ENCODE data around the gene FREM2.

FREM2 gene

DNA sequence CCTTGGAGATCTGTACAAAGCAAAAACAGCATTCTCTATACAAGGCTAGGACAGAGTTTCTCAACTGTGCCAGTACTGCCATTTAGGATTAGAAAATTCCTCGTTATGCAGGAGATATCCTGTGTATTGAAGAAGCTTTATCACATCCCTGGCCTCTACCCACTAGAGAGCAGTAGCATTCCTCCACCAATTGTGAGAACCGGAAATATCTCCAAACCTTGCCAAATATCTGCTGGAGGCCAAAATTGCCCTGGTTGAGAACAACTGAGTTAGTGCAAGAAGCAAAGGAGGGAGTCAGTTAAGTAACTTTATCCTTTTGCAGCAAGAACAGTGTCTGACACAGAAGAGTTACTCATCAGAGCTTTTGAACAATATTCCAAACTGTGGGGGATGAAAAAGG is 16.2 kb upstream of the FREM2 start:
- FAIRE-seq (no peak), DNase-seq (ENCODE audit: insufficient read length, low spot score) (no peak)

DNA sequence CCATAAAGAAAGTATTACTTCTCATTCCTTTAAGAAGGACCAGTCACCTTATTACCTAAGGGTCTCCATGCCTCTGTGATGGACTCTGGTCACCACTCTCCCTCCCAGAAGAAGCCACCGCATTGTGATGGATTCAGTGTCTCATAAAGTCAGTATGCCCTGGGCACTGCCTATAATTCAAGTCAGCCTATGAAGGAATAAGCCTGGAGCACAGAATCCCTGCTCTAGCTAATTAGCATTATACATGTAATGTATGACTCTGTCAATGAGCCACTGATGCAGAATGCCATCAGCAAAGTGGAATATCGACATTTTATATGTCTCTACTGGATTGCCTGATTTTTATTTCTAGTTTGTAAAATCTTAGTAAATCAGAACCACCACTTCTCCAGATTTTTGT is 14.9 kb upstream of the FREM2 start:
- no peak for DNase-seq (ENCODE audit: insufficient read length, low spot score)
- no peak for FAIRE-seq
- TF ChIP-seq, protein P1, sequence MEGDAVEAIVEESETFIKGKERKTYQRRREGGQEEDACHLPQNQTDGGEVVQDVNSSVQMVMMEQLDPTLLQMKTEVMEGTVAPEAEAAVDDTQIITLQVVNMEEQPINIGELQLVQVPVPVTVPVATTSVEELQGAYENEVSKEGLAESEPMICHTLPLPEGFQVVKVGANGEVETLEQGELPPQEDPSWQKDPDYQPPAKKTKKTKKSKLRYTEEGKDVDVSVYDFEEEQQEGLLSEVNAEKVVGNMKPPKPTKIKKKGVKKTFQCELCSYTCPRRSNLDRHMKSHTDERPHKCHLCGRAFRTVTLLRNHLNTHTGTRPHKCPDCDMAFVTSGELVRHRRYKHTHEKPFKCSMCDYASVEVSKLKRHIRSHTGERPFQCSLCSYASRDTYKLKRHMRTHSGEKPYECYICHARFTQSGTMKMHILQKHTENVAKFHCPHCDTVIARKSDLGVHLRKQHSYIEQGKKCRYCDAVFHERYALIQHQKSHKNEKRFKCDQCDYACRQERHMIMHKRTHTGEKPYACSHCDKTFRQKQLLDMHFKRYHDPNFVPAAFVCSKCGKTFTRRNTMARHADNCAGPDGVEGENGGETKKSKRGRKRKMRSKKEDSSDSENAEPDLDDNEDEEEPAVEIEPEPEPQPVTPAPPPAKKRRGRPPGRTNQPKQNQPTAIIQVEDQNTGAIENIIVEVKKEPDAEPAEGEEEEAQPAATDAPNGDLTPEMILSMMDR (IDR thresholded peaks at IDR 0.05; ENCODE audit: insufficient read depth, missing control alignments), result no peak

More for the DNA sequence above, 16.2 kb upstream of the FREM2 start:
- TF ChIP-seq, protein P1 (IDR thresholded peaks at IDR 0.05; ENCODE audit: insufficient read depth, missing control alignments), result no peak

DNA sequence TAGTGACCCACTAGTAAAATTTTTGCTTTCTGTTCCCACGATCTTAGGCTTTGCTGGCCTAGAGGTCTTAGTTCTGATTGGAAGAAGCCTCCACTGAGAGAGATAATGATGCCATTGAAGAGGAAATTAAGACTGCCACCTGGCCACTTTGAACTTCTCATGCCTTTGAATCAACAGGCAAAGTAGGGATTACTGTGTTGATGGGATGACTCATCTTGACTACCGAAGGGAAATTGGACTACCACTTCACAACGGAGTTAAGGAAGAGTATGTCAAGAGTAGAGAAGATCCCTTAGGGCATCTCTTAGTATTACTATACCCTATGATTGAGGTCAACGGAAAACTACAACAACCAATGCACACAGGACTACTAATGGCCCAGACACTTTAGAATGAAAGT is 12.7 kb upstream of the FREM2 start:
- TF ChIP-seq, protein P1 (IDR thresholded peaks at IDR 0.05; ENCODE audit: insufficient read depth, missing control alignments), result no peak
- DNase-seq (ENCODE audit: insufficient read length, low spot score), result no peak
- FAIRE-seq, result no peak

DNA sequence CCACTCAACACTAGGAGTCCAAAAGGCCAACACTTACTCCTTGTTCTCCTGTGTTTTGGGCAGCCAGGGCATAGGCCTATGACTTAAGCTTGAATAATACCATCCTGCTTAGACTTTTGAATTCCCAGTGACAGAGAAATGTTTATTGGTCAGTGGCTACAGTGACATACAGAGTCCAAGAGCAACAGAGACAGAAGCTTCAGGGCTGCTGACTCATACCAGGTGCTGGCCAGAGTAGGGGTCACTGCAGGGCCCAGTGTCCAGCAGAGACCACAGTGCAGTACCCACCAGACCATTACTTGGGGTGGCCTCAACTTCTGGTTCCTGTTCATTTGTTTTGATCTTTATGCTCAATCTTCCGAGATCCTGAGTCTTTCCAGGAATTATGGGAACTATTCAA is 6.0 kb upstream of the FREM2 start:
- FAIRE-seq, result no peak
- no peak for DNase-seq (ENCODE audit: insufficient read length, low spot score)
- TF ChIP-seq, protein P1 (IDR thresholded peaks at IDR 0.05; ENCODE audit: insufficient read depth, missing control alignments), result no peak

DNA sequence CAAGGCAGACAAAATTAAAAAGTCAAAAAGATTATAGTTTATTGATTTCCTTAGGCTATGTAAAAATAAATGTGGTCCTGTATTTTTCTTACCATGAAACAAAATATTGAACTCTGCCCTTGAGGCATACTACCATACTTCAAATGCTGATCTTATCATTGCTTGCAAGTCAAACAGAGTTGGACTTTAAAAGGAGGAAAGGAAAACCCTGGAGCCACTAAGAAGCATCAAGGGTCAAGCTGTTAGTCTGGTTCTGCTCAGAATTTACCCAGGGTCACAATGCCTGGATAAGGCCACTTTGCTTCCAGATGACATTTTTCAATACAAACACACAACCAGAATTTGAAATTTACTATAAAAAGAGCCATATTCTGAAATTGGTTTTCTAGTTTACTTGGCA is 2.2 kb upstream of the FREM2 start:
- TF ChIP-seq, protein P1 (IDR thresholded peaks at IDR 0.05; ENCODE audit: insufficient read depth, missing control alignments), result no peak
- FAIRE-seq (no peak), DNase-seq (ENCODE audit: insufficient read length, low spot score) (no peak)

DNA sequence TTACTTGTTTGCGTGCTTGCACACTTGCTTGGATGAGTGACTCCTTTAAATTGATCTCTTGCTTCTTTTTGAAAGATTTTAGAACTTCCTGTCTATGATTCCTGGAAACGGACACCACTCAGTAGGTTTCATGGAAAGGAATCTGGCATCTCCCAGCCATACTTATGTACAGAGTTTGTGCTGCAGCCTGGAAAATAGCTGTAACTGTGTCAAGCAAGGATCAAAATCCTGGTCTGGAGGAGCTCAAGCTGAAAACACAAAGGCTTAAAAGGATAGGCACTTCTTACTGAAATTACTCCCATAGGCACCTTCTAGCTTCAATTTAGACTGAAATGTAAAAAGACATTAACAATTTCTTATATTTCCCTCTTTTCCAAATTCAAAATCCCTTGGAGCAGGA is 1.4 kb upstream of the FREM2 start:
- TF ChIP-seq, protein P1 (IDR thresholded peaks at IDR 0.05; ENCODE audit: insufficient read depth, missing control alignments), result no peak
- DNase-seq (ENCODE audit: insufficient read length, low spot score), result no peak
- FAIRE-seq, result no peak

DNA sequence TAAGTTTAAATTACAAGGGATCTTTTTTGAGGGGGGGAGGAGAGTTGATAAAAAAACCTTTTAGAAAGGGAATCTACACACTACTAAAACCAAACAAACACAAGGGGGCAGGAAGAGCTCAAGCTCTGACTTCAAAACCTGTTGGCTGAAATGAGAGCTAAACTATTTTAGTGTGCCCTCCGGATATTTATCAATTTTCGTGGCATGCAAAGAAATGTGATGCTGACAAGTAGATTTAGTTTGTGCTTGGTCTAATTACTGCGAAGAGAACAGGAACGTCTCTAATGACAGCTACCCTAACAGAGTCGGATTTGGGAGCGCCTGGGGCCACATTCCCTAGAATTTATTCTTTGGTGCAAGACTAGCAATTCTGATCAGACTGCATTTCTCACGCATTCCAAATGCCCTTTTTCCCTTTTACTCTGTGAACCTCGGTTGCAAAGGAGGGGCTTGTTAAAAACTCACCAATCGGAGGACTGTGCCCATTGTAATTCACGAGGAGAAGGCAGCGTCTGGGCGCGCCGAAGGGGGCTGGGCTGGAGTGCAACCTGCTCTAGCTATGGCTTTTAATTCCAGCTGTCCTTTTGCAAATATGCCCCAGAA is 802 bp upstream of the FREM2 start:
- FAIRE-seq (peak; percentile 64), DNase-seq (ENCODE audit: insufficient read length, low spot score) (no peak)
- TF ChIP-seq, protein P1 (IDR thresholded peaks at IDR 0.05; ENCODE audit: insufficient read depth, missing control alignments), result peak; percentile 69
